Mononuclear cell (primary cell): Measurements from ENCODE around the gene UBE4A. TPM values are rescaled to one million over a fixed set of nuclear protein-coding genes. Genes with fewer than 3 reads are reported as not detected.

Experiments used
- H3K27me3 ChIP-seq: 2 replicates; pipeline ENCODE4 v1.6.0; 2011; ENCODE audit warnings: low read length, control low read depth; ENCODE audit not compliant: insufficient read depth
- H3K4me1 ChIP-seq: 2 replicates; pipeline ENCODE4 v1.5.1; 2011; ENCODE audit warnings: mild to moderate bottlenecking, low read length, control low read depth; ENCODE audit not compliant: insufficient read depth
- H3K4me3 ChIP-seq: 2 replicates; pipeline ENCODE4 v1.5.1; 2011; ENCODE audit warnings: mild to moderate bottlenecking, low read length, moderate library complexity
- H3K9me3 ChIP-seq: 2 replicates; pipeline ENCODE4 v1.5.1; 2011; ENCODE audit warnings: low read depth, mild to moderate bottlenecking, control low read depth, low read length
- total RNA-seq: library from RNA; depleted of rRNA; stranded (reverse); fragments of >200 nt; gene quantifications from one replicate; pipeline ENCODE4 v1.2.3, GENCODE V29; 2012

The UBE4A gene
- total RNA-seq, 1 donor, result 50.5 TPM

- Histone ChIP-seq H3K4me3 (no peak overlapping the region), H3K9me3 (no peaks in the 10 kb centered on the region), H3K27me3 (no peaks in the 10 kb centered on the region), H3K4me1 (peaks cover 20% of the 10 kb centered on the region)
These were observed 5.7 kb downstream of the UBE4A start for GRCh38 chr11:118364956-118365615.

- H3K4me1 ChIP-seq, result peaks cover 8% of the 10 kb centered on the region
- no peaks in the 10 kb centered on the region for H3K9me3 ChIP-seq
- no peak overlapping the region for H3K4me3 ChIP-seq
- no peaks in the 10 kb centered on the region for H3K27me3 ChIP-seq
These were observed 6.9 kb downstream of the UBE4A start for GRCh38 chr11:118366287-118366686.

- H3K9me3 ChIP-seq, result no peaks in the 10 kb centered on the region
- no peaks in the 10 kb centered on the region for H3K4me1 ChIP-seq
- H3K27me3 ChIP-seq, result no peaks in the 10 kb centered on the region
- H3K4me3 ChIP-seq, result no peak overlapping the region
These were observed 11.4 kb downstream of the UBE4A start for GRCh38 chr11:118370774-118371173.

GRCh38 chr11:118373263-118373662 lies 13.9 kb downstream of the UBE4A start:
- Histone ChIP-seq H3K4me1 (no peaks in the 10 kb centered on the region), H3K27me3 (no peaks in the 10 kb centered on the region), H3K4me3 (no peak overlapping the region), H3K9me3 (no peaks in the 10 kb centered on the region)

- Histone ChIP-seq H3K4me3 (no peak overlapping the region), H3K27me3 (no peaks in the 10 kb centered on the region), H3K4me1 (no peaks in the 10 kb centered on the region), H3K9me3 (no peaks in the 10 kb centered on the region)
These were observed 14.5 kb downstream of the UBE4A start for GRCh38 chr11:118373871-118374270.

DNA sequence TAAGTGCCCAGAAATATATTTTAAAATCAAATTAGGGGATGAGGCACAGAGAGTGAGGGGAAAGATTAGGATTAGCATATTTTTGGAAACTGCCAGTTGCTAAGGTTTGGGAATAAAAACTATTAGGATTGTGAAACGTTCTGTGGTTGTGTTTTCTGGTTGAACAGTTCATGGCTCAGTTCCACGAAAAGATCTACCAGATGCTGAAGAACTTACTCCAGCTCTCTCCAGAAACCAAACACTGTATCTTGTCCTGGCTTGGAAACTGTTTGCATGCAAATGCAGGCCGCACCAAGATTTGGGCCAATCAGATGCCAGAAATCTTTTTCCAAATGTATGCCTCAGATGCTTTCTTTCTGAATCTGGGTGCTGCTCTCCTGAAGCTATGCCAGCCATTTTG lies 15.3 kb downstream of the UBE4A start:
- Histone ChIP-seq H3K9me3 (no peaks in the 10 kb centered on the region), H3K4me1 (no peaks in the 10 kb centered on the region)

DNA sequence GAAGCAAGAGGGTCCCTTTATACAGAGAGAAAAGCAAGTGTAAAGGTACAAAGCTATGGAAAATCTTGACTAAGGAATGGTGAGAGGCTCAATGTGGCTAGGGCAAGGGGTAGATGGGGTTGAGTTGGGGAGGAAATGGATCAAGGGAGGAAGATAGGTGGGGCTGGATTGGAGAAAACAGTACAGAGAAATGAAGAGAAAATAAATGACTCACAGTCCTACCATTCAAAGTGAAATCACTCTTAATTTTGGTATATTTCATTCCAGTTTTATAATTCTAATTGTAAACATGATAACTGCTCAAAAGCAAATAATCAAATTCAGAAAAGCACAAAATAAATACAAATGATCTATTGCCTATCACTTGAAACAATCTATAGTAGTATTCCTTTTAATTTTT lies 16.6 kb downstream of the UBE4A start:
- Histone ChIP-seq H3K4me1 (no peaks in the 10 kb centered on the region), H3K9me3 (no peaks in the 10 kb centered on the region), H3K4me3 (no peak overlapping the region)

More for the DNA sequence above, 15.3 kb downstream of the UBE4A start:
- no peak overlapping the region for H3K4me3 ChIP-seq
- H3K27me3 ChIP-seq, result no peaks in the 10 kb centered on the region

GRCh38 chr11:118379497-118379896 lies 20.1 kb downstream of the UBE4A start:
- H3K9me3 ChIP-seq, result no peaks in the 10 kb centered on the region
- no peak overlapping the region for H3K4me3 ChIP-seq
- no peaks in the 10 kb centered on the region for H3K27me3 ChIP-seq
- H3K4me1 ChIP-seq, result no peaks in the 10 kb centered on the region

More for the DNA sequence above, 16.6 kb downstream of the UBE4A start:
- no peaks in the 10 kb centered on the region for H3K27me3 ChIP-seq

DNA sequence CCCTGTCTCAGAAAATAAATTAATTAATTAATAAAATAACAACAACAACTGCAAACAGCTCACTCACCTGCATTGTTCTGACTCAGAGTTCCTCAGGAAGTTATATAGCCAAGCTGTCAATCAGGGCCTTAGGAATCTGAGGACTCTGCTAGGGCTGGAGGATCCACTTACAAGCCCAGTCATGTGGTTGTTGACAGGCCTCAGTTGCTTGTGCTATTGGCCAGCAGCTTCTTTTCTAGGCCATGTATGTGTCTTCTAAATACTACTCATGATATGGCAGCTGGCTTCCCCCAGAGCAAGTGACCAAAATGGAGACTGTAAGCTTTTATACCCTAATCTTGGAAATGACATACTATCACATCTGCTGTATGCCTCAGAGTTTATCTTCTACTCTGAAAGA lies 21.2 kb downstream of the UBE4A start:
- H3K9me3 ChIP-seq, result no peaks in the 10 kb centered on the region
- no peak overlapping the region for H3K4me3 ChIP-seq
- no peaks in the 10 kb centered on the region for H3K4me1 ChIP-seq
- no peaks in the 10 kb centered on the region for H3K27me3 ChIP-seq

DNA sequence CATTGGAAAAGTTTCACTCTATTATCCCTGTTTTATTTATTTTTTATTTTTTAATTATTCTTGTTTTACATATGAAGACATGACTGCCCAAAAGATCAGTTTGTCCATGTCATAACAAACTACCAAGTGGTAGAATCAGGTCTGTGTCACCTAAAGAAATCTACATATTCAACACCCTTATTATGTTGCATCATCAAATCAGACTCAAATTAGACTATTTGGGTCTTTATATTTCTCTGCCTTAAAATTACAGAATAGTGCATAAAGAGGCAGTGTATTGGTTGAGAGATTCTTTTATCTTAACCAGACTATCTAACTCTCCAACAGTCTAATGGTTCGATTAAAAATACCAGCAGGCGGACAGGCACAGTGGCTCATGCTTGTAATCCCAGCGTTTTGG lies 23.6 kb downstream of the UBE4A start:
- Histone ChIP-seq H3K9me3 (no peaks in the 10 kb centered on the region), H3K4me3 (no peak overlapping the region), H3K27me3 (no peaks in the 10 kb centered on the region), H3K4me1 (no peaks in the 10 kb centered on the region)

DNA sequence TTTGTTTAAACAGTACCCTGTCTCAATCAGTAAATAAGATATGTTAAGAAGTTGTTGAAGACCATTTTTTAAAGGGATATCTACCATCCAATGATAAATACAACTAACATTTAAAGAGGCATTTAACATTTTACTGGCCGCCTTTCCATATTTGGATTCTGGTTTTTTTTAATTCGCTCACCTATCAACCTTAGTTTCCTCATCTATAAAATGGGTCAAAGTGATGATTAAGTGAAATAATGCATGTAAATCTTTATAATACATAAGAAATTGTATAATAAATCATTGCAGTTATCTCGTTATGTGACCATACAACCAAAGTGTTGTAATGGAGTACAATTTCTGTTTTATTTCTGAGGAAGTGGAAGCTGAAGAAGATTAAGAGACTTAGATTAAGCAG lies 24.3 kb downstream of the UBE4A start:
- H3K4me3 ChIP-seq, result no peak overlapping the region
- no peaks in the 10 kb centered on the region for H3K27me3 ChIP-seq
- no peaks in the 10 kb centered on the region for H3K9me3 ChIP-seq
- no peaks in the 10 kb centered on the region for H3K4me1 ChIP-seq

DNA sequence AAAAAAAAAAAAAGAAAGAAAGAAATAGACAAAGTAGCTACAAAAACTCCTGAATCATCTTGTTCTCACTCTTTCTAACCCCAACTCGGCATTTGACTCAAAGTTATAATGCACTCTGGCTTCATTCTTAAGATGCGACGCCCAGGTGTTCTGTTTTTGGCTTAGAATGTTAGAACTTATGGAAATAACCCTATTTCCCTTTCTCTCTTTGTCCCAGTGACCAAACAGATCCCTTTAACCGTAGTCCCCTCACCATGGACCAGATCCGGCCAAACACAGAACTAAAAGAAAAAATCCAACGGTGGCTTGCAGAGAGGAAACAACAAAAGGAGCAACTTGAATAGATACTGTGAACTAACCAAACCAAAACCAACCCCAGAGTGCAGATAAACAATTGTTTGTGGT lies 36.7 kb downstream of the UBE4A start:
- no peaks in the 10 kb centered on the region for H3K27me3 ChIP-seq
- peaks cover 19% of the 10 kb centered on the region for H3K4me1 ChIP-seq
- H3K4me3 ChIP-seq, result no peak overlapping the region

DNA sequence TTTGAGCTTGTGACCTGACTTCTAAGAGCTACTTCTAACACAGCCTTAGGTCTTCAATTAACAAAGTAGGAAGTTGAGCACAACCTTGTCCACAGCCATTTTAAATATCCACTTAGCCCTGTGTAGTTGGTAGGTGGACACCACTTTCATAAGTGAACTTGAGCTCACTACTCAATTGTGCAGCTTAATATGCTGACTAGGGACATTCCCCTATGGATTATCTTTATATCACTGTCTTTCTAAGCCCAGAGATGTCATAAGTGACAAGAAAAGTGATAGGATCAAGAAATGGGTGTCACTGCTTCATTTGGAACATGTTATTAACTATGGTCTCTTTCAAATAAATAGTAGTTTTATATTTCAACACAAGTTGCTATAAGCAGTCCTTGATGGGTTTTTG lies 38.0 kb downstream of the UBE4A start:
- H3K4me1 ChIP-seq, result peaks cover 26% of the 10 kb centered on the region
- no peaks in the 10 kb centered on the region for H3K9me3 ChIP-seq
- no peaks in the 10 kb centered on the region for H3K27me3 ChIP-seq

More for the DNA sequence above, 36.7 kb downstream of the UBE4A start:
- no peaks in the 10 kb centered on the region for H3K9me3 ChIP-seq

DNA sequence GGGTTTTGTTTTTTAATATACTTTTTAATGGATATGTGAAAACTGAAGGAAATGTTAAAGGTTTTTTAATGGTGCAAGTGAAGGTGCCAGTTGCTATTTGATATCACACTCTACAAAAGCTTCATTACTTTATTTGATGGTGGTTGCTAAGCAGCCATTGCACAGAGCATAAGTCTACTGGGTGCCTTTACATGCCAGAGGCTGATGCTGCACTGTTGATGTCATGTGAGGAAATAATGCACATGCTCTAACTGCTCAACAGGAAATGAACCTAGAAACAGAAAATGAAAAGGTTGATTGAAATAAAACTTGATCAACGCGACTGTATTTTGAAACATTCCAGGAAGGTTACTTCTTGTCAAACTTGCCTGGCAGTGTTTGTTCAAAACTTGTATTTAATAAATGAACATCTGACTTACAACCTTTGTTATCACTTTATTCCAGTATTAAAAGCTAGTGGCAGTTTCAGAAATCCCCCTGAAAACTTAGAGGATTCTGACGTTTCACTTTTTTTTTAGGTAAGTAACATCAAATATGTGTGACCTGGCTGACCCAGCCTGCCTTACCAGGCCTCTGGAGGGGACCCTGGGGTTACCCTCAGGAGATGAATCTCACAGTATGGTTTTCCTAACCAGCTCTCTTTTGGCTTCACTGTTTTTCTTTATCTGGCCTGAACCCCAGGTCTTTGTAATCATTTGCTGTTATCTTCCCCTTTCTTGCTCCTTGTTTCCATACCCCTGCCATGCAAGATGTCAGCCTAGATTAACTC lies 39.6 kb downstream of the UBE4A start:
- peaks cover 39% of the 10 kb centered on the region for H3K4me1 ChIP-seq
- no peaks in the 10 kb centered on the region for H3K27me3 ChIP-seq
- no peaks in the 10 kb centered on the region for H3K9me3 ChIP-seq
- no peak overlapping the region for H3K4me3 ChIP-seq

More for the DNA sequence above, 38.0 kb downstream of the UBE4A start:
- H3K4me3 ChIP-seq, result no peak overlapping the region

DNA sequence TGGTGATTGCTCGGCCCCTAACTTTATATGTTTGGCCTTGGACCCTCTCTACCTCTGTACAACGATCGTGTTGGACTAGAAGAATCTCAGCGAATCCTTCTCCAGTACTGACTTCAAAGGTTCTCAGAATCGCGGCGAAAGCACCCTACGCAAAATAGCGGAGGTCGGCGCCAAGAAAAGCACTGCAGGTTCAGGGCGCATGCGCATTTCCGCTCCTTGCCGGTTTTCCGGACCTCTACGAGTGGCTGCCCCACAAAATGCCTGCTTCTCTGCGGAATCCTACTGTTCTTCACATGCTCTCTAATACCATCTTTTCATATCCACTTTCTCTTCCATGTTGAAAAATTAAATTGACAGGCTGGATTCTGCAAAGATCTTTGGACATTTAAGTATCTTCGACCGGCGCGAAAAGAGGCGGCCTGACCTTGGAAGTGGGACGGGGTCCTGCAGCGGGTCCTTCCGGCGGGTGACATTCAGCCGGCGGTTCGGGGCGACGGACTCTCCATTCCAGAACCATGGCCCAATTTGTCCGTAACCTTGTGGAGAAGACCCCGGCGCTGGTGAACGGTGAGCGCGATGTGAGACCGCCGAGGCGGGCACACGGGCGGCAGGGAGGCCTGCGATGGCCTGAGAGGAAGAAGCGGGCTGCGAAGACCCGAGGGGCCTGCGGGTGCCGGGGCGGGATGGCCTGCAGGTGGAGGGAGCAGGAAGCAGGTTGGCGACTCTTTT lies 41.9 kb downstream of the UBE4A start, which contains the start of gene ATP5MG:
ATP5MG (plus strand) TSS at position 456 of the 729 bp plus-strand sequence; CDS start at position 516, 60 bp downstream.
- H3K4me1 ChIP-seq, result peaks cover 47% of the 10 kb centered on the region
- no peaks in the 10 kb centered on the region for H3K9me3 ChIP-seq
- H3K27me3 ChIP-seq, result no peaks in the 10 kb centered on the region
- peak within 1 kb of the TSS; percentile 89 for H3K4me3 ChIP-seq
